ENCODE results near the gene RXFP4. TPM values are rescaled to one million over a fixed set of nuclear protein-coding genes. Genes with fewer than 3 reads are reported as not detected.

RXFP4 gene
- total RNA-seq, 3 donors from 2014 or later: not detected

DNA sequence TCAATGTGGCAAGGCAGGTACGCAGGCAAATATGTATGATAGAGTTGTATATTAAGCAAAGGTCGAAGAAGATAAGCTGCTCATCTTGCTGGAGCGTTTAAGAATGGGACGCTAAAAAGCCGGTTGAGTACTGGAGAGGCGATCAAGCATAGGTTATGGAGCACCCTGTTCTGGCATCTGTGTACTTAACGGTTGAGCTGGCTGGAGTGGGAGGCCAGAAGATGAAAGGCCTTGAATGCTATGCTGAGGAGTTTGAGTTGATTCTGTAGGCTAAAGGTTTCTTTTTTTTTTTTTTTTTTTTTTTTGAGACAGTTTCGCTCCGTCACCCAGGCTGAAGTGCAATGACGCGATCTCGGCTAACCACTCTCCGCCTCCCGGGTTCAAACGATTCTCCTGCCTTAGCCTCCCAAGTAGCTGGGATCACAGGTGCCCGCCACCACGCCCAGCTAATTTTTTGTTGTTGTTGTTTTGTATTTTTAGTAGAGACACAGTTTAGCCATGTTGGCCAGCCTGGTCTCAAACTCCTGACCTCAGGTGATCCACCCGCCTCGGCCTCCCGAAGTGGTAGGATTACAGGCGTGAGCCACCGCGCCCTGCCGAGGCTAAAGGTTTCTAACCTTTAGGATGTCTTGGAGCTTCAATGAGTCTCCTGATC lies 6.4 kb upstream of the RXFP4 start:
- peaks cover 34% of the 10 kb centered on the region for H3K4me1 Mint-ChIP-seq (ENCODE audit: low read depth)
- peaks cover 15% of the 10 kb centered on the region for H3K36me3 Mint-ChIP-seq (ENCODE audit: insufficient read depth)
- no peaks in the 10 kb centered on the region for H3K9me3 Mint-ChIP-seq
- no peak for DNase-seq
- no peaks in the 10 kb centered on the region for H3K27me3 Mint-ChIP-seq (ENCODE audit: low read depth)
- no peak overlapping the region for H3K4me3 Mint-ChIP-seq
- no peak for ATAC-seq

DNA sequence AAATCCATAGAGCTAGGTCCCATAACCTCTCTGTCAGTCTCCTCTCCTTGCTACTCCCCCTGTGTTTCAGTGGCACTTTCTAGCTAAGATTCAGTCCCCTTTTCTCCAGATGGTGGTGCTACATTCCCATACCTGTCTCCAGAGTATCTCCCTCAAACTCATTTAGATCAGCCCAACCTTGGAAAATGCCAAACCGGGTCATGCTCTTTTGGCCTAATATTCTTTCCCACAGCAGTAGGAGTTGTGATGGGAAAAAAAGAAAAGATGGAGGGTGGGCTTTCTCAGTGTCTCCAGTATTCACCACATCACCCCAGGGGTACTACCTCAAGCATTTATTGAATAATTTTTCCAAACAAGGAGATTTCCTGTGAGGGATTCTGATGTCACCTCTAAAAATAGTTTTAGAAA lies 3.2 kb upstream of the RXFP4 start:
- H3K9me3 Mint-ChIP-seq: no peaks in the 10 kb centered on the region
- ATAC-seq (no peak), DNase-seq (no peak)
- H3K27me3 Mint-ChIP-seq (ENCODE audit: low read depth): no peaks in the 10 kb centered on the region
- peaks cover 34% of the 10 kb centered on the region for H3K4me1 Mint-ChIP-seq (ENCODE audit: low read depth)
- H3K4me3 Mint-ChIP-seq: no peak overlapping the region
- no peaks in the 10 kb centered on the region for H3K36me3 Mint-ChIP-seq (ENCODE audit: insufficient read depth)

DNA sequence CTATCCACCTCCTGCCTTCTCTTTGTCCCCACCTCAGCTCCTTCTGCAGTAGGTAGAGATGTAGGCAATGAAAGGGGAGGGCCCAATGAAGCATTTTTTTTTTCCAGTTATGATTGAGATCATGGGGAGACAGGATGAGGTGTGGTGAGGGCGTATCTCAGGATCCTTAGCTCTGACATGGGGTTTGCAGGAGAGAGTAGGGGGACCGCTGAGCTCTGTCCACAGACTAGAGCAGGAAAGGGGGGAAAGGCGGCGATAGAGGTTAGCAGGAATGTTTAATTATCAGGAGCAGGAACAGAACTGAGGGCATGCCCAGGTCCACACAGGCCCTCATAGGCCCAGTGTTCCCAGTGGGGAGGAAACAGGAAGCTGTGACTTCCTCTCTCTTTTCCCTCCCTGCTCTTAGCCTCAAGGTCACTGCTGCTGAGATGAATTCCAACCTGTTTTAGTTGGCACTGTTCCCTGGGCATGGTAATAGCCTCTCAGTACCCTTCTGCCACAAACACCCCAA lies 901 bp upstream of the RXFP4 start:
- DNase-seq: no peak
- peaks cover 1% of the 10 kb centered on the region for H3K36me3 Mint-ChIP-seq (ENCODE audit: insufficient read depth)
- H3K27me3 Mint-ChIP-seq (ENCODE audit: low read depth): no peaks in the 10 kb centered on the region
- H3K4me3 Mint-ChIP-seq: no peak overlapping the region
- H3K4me1 Mint-ChIP-seq (ENCODE audit: low read depth): peaks cover 44% of the 10 kb centered on the region
- no peaks in the 10 kb centered on the region for H3K9me3 Mint-ChIP-seq
- ATAC-seq: no peak

DNA sequence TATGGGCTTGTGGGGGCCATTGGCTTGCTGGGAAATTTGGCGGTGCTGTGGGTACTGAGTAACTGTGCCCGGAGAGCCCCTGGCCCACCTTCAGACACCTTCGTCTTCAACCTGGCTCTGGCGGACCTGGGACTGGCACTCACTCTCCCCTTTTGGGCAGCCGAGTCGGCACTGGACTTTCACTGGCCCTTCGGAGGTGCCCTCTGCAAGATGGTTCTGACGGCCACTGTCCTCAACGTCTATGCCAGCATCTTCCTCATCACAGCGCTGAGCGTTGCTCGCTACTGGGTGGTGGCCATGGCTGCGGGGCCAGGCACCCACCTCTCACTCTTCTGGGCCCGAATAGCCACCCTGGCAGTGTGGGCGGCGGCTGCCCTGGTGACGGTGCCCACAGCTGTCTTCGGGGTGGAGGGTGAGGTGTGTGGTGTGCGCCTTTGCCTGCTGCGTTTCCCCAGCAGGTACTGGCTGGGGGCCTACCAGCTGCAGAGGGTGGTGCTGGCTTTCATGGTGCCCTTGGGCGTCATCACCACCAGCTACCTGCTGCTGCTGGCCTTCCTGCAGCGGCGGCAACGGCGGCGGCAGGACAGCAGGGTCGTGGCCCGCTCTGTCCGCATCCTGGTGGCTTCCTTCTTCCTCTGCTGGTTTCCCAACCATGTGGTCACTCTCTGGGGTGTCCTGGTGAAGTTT lies 550 bp downstream of the RXFP4 start:
- no peaks in the 10 kb centered on the region for H3K9me3 Mint-ChIP-seq
- H3K36me3 Mint-ChIP-seq (ENCODE audit: insufficient read depth): peaks cover 12% of the 10 kb centered on the region
- DNase-seq (no peak), ATAC-seq (no peak)
- peaks cover 58% of the 10 kb centered on the region for H3K4me1 Mint-ChIP-seq (ENCODE audit: low read depth)
- no peak overlapping the region for H3K4me3 Mint-ChIP-seq
- no peaks in the 10 kb centered on the region for H3K27me3 Mint-ChIP-seq (ENCODE audit: low read depth)

DNA sequence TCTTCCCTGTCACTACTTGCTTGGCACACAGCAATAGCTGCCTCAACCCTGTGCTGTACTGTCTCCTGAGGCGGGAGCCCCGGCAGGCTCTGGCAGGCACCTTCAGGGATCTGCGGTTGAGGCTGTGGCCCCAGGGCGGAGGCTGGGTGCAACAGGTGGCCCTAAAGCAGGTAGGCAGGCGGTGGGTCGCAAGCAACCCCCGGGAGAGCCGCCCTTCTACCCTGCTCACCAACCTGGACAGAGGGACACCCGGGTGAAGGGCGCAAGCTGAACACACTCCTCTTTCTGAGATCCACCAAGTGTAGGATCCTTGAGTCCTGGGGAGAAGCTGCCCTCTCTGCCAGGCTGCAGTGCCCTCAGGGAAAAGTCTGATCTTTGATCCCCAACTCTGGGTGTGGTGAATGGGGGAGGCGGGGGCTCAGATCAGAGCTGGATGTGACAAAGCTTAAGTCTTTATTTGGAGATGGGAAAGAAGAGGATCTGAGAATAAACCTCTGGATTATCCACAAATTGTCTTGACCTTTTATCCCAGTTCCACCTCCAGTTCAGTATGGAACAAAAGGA lies 1.2 kb downstream of the RXFP4 start:
- Mint-ChIP-seq H3K27me3 (ENCODE audit: low read depth) (no peaks in the 10 kb centered on the region), H3K36me3 (ENCODE audit: insufficient read depth) (peaks cover 16% of the 10 kb centered on the region), H3K4me1 (ENCODE audit: low read depth) (peaks cover 62% of the 10 kb centered on the region), H3K4me3 (no peak overlapping the region), H3K9me3 (no peaks in the 10 kb centered on the region)
- ATAC-seq: no peak
- DNase-seq: no peak

DNA sequence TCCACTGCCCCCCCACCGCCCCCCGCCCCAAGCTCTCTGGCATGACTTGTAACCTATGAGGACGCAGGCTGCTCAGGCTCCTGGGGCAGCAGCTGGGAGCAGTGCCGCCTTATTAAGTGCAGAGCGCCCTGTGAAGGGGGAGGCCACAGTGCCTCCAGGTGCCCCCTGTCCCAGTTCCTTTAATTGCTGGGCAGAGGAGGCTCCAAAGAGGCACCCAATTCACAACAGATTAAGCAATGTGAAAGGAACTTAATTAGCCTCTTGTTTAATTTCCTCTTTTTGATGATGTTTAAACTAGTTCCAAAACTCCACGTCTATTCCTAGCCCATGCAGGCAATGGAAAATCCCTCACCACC lies 3.0 kb downstream of the RXFP4 start:
- DNase-seq (no peak), ATAC-seq (no peak)
- Mint-ChIP-seq H3K4me1 (ENCODE audit: low read depth) (peaks cover 58% of the 10 kb centered on the region), H3K27me3 (ENCODE audit: low read depth) (no peaks in the 10 kb centered on the region), H3K9me3 (no peaks in the 10 kb centered on the region), H3K36me3 (ENCODE audit: insufficient read depth) (peaks cover 16% of the 10 kb centered on the region), H3K4me3 (peak overlapping the region; percentile 38)

DNA sequence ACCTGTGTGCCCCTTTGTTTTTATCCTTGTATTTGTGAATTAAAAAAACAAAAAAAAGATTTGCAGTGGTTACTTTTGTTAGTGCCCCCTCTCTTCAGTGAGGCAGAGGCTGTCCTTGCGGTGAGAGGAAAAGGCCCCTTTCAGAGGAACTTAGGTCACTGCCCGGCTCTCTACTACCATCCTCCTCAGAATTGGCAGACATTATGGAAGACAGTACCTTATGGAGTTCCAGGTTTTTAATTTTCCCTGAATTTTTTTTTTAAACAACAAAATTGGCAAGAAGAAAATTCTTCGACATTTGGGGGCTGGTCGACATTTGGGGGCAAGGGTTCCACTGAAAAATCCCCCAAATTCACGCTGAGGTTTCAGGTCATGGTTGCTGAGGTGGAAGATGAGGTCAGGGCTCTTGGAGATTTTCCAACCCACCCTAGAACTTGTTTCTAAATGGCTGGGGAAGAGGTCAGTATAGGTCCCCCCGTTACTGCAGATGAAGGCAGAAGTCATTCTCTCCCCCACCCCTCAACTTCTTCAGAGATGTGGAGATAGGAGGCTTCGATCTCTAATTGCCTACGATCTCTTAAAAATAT lies 5.3 kb downstream of the RXFP4 start:
- Mint-ChIP-seq H3K36me3 (ENCODE audit: insufficient read depth) (peaks cover 27% of the 10 kb centered on the region), H3K27me3 (ENCODE audit: low read depth) (no peaks in the 10 kb centered on the region), H3K9me3 (no peaks in the 10 kb centered on the region), H3K4me3 (peak overlapping the region; percentile 59), H3K4me1 (ENCODE audit: low read depth) (peaks cover 38% of the 10 kb centered on the region)
- DNase-seq: no peak
- peak in 1 of 2 donors; percentile 16 for ATAC-seq

DNA sequence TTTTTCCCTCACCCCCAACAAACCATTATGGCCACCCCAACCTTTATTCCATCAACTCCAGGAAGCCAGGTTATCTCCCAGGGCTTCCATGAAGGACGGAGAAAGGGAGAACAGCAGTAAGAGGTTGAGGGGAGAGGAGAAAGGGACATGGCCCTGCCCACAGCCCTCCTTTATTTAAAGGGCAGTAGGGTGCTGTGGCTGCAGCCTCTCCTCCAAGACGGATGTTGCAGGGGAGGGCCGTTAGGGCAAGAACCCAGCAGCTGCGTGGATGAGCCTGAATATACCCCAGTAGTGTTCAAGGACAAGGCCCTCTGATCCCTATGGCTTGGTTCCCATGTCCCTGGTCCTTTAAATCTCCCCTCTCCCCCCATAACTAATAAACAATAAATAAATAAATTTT lies 5.9 kb downstream of the RXFP4 start:
- Mint-ChIP-seq H3K27me3 (ENCODE audit: low read depth) (no peaks in the 10 kb centered on the region), H3K4me3 (no peak overlapping the region), H3K9me3 (no peaks in the 10 kb centered on the region), H3K36me3 (ENCODE audit: insufficient read depth) (peaks cover 32% of the 10 kb centered on the region), H3K4me1 (ENCODE audit: low read depth) (peaks cover 32% of the 10 kb centered on the region)
- DNase-seq: no peak
- ATAC-seq: no peak

DNA sequence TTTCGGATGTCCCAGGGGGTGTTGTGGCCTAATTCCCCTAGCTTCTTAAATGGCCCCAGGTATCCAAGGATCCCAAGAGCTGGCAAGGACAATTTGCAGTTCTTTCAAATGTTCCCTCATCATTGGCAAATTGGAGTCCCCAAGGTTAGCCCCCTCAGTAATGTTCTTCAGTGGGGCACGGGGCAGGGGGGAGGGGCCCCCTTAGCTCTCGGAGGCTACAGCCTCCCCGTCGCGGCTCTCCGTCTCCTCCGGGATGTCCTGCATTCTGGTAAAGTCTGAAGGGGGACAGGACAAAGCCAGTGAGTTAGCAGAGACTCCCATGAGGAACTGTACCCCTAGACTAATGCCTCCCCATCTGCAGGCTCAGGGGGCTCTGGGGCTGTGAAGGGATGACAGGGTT lies 6.3 kb downstream of the RXFP4 start:
- Mint-ChIP-seq H3K4me3 (no peak overlapping the region), H3K36me3 (ENCODE audit: insufficient read depth) (peaks cover 34% of the 10 kb centered on the region), H3K9me3 (no peaks in the 10 kb centered on the region), H3K4me1 (ENCODE audit: low read depth) (peaks cover 30% of the 10 kb centered on the region), H3K27me3 (ENCODE audit: low read depth) (no peaks in the 10 kb centered on the region)
- ATAC-seq: no peak
- no peak for DNase-seq

DNA sequence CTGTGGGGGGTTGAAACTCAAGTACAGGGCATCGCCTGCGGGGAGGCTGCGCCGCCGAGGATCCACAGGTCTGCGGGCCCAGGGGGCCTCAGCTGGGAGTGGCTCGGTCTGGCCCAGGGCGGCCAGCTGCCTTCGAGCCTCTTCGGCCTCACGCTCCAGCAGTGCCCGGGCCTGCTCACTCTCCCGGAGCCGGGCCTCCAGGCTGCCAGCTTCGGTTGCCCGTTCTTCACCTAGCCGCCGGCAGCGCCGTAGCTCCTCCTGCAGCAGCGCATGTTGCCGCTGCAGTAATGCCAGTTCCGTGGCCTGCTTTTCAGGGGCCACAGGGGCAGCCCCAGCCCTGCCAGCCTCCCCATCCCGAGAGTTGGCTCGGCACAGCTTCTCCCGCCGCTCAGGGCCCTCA lies 9.4 kb downstream of the RXFP4 start:
- Mint-ChIP-seq H3K9me3 (no peaks in the 10 kb centered on the region), H3K4me1 (ENCODE audit: low read depth) (peaks cover 16% of the 10 kb centered on the region)

DNA sequence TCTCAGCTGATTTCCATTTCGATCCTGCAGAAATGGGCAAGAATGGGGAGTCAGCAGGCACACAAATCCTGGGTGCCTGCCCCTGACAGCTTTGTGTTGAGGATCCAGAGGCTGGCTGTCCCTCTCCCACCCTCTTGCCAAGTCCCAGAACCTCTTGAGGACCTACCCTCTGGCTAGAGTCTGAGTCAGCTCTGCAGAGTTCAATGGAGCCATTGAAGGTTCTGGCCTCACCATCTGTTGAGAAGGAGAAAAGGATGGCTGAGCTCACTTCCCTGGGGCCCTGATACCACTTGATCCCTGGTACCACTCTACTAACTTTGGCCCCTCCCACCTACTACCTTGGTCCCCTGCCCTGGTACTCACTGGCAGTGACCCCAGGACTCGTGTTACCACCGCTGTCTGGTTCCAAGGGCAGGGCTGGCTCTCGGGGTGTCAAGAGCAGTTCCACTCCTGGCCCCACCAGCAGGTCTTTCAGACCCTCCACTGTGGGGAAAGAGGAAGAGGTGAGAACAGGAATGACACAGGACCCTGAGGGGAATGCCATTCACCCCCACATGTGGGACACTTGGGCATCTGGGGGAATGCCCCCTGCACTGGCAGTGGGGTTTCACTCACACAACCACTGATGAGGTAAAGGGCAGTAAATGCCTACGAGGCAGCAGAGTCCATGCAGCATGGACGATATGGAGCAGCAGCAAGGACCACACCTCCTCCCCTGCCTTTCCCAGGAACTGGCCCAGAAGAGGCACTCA lies 10.5 kb downstream of the RXFP4 start:
- no peak for DNase-seq
- Mint-ChIP-seq H3K4me3 (no peak overlapping the region), H3K27me3 (ENCODE audit: low read depth) (no peaks in the 10 kb centered on the region), H3K36me3 (ENCODE audit: insufficient read depth) (peaks cover 33% of the 10 kb centered on the region), H3K4me1 (ENCODE audit: low read depth) (peaks cover 5% of the 10 kb centered on the region), H3K9me3 (no peaks in the 10 kb centered on the region)
- no peak for ATAC-seq

More for the DNA sequence above, 9.4 kb downstream of the RXFP4 start:
- no peak overlapping the region for H3K4me3 Mint-ChIP-seq
- no peak for ATAC-seq
- H3K36me3 Mint-ChIP-seq (ENCODE audit: insufficient read depth): peaks cover 44% of the 10 kb centered on the region
- no peak for DNase-seq
- no peaks in the 10 kb centered on the region for H3K27me3 Mint-ChIP-seq (ENCODE audit: low read depth)

DNA sequence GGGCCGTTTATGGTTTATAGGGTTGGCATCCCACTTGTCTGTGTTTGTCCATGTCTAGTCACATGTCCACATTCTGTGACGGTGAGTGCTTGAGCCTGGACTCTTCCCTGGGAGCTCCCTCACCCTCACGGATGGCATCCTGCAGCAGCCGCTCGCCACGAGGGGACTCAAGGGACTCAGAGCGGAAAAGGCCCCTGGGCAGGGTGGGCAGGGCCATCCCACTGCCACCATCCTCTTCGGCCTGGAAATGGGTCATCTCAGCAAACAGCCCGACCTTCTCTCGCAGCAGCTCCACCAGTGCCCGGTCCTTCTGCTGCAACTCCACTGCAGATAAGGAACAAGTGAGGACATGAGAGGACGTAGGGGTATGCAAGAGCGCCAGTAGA lies 11.1 kb downstream of the RXFP4 start:
- H3K36me3 Mint-ChIP-seq (ENCODE audit: insufficient read depth): peaks cover 35% of the 10 kb centered on the region
- no peaks in the 10 kb centered on the region for H3K27me3 Mint-ChIP-seq (ENCODE audit: low read depth)
- no peaks in the 10 kb centered on the region for H3K4me1 Mint-ChIP-seq (ENCODE audit: low read depth)
- ATAC-seq (no peak), DNase-seq (no peak)
- no peaks in the 10 kb centered on the region for H3K9me3 Mint-ChIP-seq
- no peak overlapping the region for H3K4me3 Mint-ChIP-seq

DNA sequence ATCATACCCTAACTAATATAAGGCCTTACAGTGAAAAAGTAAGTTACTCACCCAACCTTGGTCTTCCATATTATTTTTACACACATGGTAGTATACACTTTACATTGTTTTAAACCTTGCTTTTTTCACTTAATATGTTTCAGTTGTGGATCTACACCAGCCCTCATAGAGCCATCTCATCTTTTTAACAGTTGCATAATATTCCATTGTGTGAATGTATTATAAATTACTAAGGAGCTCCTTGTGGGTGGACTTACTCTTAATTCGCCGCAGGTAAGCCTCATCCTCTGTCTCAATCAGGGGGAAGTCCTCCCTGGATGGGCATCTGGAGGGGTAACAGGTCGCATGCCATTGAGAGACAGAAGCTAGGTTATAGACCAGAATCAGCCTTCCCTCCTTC lies 13.2 kb downstream of the RXFP4 start:
- DNase-seq (no peak), ATAC-seq (no peak)
- no peaks in the 10 kb centered on the region for H3K4me1 Mint-ChIP-seq (ENCODE audit: low read depth)
- H3K27me3 Mint-ChIP-seq (ENCODE audit: low read depth): no peaks in the 10 kb centered on the region
- H3K36me3 Mint-ChIP-seq (ENCODE audit: insufficient read depth): peaks cover 38% of the 10 kb centered on the region
- no peaks in the 10 kb centered on the region for H3K9me3 Mint-ChIP-seq
- no peak overlapping the region for H3K4me3 Mint-ChIP-seq

DNA sequence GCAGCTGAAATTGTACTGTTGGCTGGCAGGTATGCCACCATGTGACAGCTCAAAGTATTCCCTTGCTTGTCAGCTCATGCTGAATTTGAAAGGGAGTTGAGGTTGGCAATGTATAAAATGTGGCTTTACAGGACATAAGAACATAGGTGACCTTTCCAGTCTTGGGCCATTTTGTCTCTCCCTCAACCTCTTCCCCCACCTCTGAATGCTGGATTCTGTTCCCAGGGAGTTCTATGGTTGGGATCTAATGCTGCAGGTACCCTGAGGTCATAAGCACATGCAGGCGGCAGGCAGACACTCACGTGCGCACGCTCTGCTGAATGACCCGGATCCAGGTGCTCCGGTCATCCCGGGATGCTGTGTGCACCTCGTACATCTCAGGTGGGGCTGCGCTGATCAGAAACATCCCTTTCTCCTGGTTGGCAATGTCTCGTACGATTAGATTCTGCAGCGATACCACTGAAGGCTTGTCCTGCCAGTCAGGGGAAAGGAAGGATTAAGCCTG lies 16.0 kb downstream of the RXFP4 start:
- Mint-ChIP-seq H3K4me1 (ENCODE audit: low read depth) (peaks cover 9% of the 10 kb centered on the region), H3K27me3 (ENCODE audit: low read depth) (no peaks in the 10 kb centered on the region), H3K36me3 (ENCODE audit: insufficient read depth) (peaks cover 41% of the 10 kb centered on the region), H3K4me3 (no peak overlapping the region), H3K9me3 (no peaks in the 10 kb centered on the region)
- no peak for ATAC-seq
- DNase-seq: no peak

Data from activated T-cell treated with anti-CD3 and anti-CD28 coated beads, Interleukin-2, amount 50 U/mL, for 4 hours (primary cell).